ENCODE measurements around the gene MRPS22. TPM values are rescaled to one million over a fixed set of nuclear protein-coding genes. Genes with fewer than 3 reads are reported as not detected.

The MRPS22 gene
- total RNA-seq, 2 donors from 2014 or later: 63.3 to 67.9 TPM

GRCh38 chr3:139299261-139300132 lies 44.3 kb upstream of the MRPS22 start:
- no peak for DNase-seq
- TF ChIP-seq CTCF (IDR thresholded peaks at IDR 0.05): no peak
- intact Hi-C loops (cut with DNase I): no loop called here
- no peaks in the 10 kb centered on the region for H3K9me3 ChIP-seq
- H3K4me3 ChIP-seq: no peak overlapping the region
- H3K4me1 ChIP-seq: no peaks in the 10 kb centered on the region
- H3K27ac ChIP-seq: no peak overlapping the region
- no peak overlapping the region for H3K9ac ChIP-seq (ENCODE audit: low read depth in 2 of 2, low read length in 2 of 2)
- no peaks in the 10 kb centered on the region for H3K36me3 ChIP-seq
- no peaks in the 10 kb centered on the region for H3K27me3 ChIP-seq

GRCh38 chr3:139300416-139300815 lies 43.4 kb upstream of the MRPS22 start:
- TF ChIP-seq CTCF (IDR thresholded peaks at IDR 0.05): no peak
- no peak for DNase-seq
- Histone ChIP-seq H3K9me3 (no peaks in the 10 kb centered on the region), H3K27ac (no peak overlapping the region), H3K36me3 (no peaks in the 10 kb centered on the region), H3K4me3 (no peak overlapping the region), H3K27me3 (no peaks in the 10 kb centered on the region), H3K4me1 (no peaks in the 10 kb centered on the region), H3K9ac (ENCODE audit: low read depth in 2 of 2, low read length in 2 of 2) (no peak overlapping the region)
- intact Hi-C loops (cut with DNase I): no loop called here

- Histone ChIP-seq H3K27ac (no peak overlapping the region), H3K4me3 (no peak overlapping the region), H3K4me1 (no peaks in the 10 kb centered on the region), H3K36me3 (no peaks in the 10 kb centered on the region), H3K9me3 (no peaks in the 10 kb centered on the region), H3K27me3 (no peaks in the 10 kb centered on the region), H3K9ac (ENCODE audit: low read depth in 2 of 2, low read length in 2 of 2) (no peak overlapping the region)
- no peak for DNase-seq
- no peak for TF ChIP-seq CTCF (IDR thresholded peaks at IDR 0.05)
- intact Hi-C loops (cut with DNase I): no loop called here
Measured at GRCh38 chr3:139301183-139301582, 42.6 kb upstream of the MRPS22 start.

DNA sequence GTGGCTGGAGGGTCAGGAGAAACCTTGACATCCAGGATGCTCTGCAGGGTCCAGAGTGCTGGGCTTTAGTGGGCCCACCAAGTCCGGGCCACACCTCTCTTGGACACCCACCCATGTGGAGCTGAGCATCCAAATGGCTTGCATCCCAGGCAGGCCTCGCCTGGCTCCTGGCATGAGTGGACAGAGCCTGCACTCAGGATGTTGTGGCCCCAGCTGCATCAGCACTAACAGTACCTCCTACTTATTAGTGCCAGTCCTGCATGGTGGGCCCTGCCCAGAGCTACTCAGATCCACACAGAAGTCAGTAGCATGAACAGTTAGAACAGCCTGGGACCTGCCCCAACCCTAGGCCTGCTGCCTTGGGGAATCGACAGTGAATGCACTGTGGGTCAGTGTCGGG lies 42.2 kb upstream of the MRPS22 start:
- Histone ChIP-seq H3K9ac (ENCODE audit: low read depth in 2 of 2, low read length in 2 of 2) (no peak overlapping the region), H3K9me3 (no peaks in the 10 kb centered on the region), H3K4me1 (no peaks in the 10 kb centered on the region), H3K27ac (no peak overlapping the region), H3K36me3 (no peaks in the 10 kb centered on the region), H3K4me3 (no peak overlapping the region), H3K27me3 (no peaks in the 10 kb centered on the region)
- DNase-seq: no peak
- intact Hi-C loops (cut with DNase I): no loop called here
- TF ChIP-seq CTCF (IDR thresholded peaks at IDR 0.05): no peak

- H3K9me3 ChIP-seq: no peaks in the 10 kb centered on the region
- H3K27ac ChIP-seq: no peak overlapping the region
- H3K36me3 ChIP-seq: no peaks in the 10 kb centered on the region
- H3K4me3 ChIP-seq: no peak overlapping the region
- intact Hi-C loops (cut with DNase I): no loop called here
- TF ChIP-seq CTCF (IDR thresholded peaks at IDR 0.05): no peak
- no peaks in the 10 kb centered on the region for H3K4me1 ChIP-seq
- no peaks in the 10 kb centered on the region for H3K27me3 ChIP-seq
- DNase-seq: no peak
- H3K9ac ChIP-seq (ENCODE audit: low read depth in 2 of 2, low read length in 2 of 2): no peak overlapping the region
Measured at GRCh38 chr3:139302084-139302800, 41.6 kb upstream of the MRPS22 start.

Data from colonic mucosa (tissue), 4 donors.